Breast epithelium (tissue), 3 donors: Measurements from ENCODE around the gene VAMP7.

Source experiments
- POLR2A ChIP-seq: fragments of 450-650 bp; IDR thresholded peaks from one replicate; pipeline ENCODE4 v1.6.1; 2016; ENCODE audit warnings: antibody characterized with exemption, mild to moderate bottlenecking, moderate library complexity
- TF ChIP-seq, protein P1 (sequence below), 3 donors: fragments of 450-650 bp; IDR thresholded peaks; one replicate each; pipeline ENCODE4 v1.5.1; 2016 to 2017; ENCODE audit warnings: antibody characterized with exemption in 3 of 3, mild to moderate bottlenecking in 3 of 3, moderate library complexity in 3 of 3

DNA sequence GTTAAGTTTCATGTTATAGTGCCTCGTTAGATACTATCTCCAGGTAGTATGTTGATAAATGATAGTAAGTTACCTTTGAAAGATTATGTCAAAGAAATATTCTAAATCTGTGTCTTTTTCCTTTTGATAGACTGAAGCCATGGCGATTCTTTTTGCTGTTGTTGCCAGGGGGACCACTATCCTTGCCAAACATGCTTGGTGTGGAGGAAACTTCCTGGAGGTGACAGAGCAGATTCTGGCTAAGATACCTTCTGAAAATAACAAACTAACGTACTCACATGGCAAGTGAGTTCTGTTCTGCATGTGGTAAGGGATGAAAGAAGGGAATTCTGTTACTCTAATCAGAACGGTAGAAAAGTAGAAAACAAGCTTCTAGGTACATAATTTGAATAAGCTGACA is 8.2 kb downstream of the VAMP7 start:
- no peak for TF ChIP-seq POLR2A
- TF ChIP-seq, protein P1, sequence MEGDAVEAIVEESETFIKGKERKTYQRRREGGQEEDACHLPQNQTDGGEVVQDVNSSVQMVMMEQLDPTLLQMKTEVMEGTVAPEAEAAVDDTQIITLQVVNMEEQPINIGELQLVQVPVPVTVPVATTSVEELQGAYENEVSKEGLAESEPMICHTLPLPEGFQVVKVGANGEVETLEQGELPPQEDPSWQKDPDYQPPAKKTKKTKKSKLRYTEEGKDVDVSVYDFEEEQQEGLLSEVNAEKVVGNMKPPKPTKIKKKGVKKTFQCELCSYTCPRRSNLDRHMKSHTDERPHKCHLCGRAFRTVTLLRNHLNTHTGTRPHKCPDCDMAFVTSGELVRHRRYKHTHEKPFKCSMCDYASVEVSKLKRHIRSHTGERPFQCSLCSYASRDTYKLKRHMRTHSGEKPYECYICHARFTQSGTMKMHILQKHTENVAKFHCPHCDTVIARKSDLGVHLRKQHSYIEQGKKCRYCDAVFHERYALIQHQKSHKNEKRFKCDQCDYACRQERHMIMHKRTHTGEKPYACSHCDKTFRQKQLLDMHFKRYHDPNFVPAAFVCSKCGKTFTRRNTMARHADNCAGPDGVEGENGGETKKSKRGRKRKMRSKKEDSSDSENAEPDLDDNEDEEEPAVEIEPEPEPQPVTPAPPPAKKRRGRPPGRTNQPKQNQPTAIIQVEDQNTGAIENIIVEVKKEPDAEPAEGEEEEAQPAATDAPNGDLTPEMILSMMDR (IDR thresholded peaks at IDR 0.05), result no peak
